Uterus (tissue), 4 donors: Measurements from ENCODE around the gene THPO. TPM values are rescaled to one million over a fixed set of nuclear protein-coding genes. Genes with fewer than 3 reads are reported as not detected.
"Not testable (repeated sequence)": the region's sequence is repeated elsewhere in the genome, so short reads cannot be mapped to it uniquely, and the experiment has no call there.

Experiments used
- DNase-seq, 2 donors: peaks; one replicate each; pipeline ENCODE4 v3.0.0-alpha.2; 2019 to 2020
- H3K27ac ChIP-seq, 2 donors: fragments of 200-600 bp; sonication (generic); 1 replicate in 1 of 2; 2 replicates in 1 of 2; pipeline ENCODE4 v1.5.1; 2016 to 2018
- H3K27me3 ChIP-seq, 2 donors: fragments of 200-600 bp; sonication (generic); one replicate each; pipeline ENCODE4 v1.5.1; 2018 to 2019; ENCODE audit warnings: control low read depth in 1 of 2
- H3K36me3 ChIP-seq, 2 donors: fragments of 200-600 bp; sonication (generic); one replicate each; pipeline ENCODE4 v1.5.1; 2019; ENCODE audit warnings: control low read depth in 1 of 2
- H3K4me1 ChIP-seq, 2 donors: fragments of 200-600 bp; sonication (generic); one replicate each; pipeline ENCODE4 v1.5.1; 2018 to 2019; ENCODE audit warnings: control low read depth in 1 of 2
- H3K4me3 ChIP-seq, 2 donors: fragments of 200-600 bp; sonication (generic); 1 replicate in 1 of 2; 2 replicates in 1 of 2; pipeline ENCODE4 v1.5.1; 2018 to 2019; ENCODE audit warnings: mild to moderate bottlenecking in 1 of 2
- H3K9me3 ChIP-seq, 2 donors: fragments of 200-600 bp; sonication (generic); one replicate each; pipeline ENCODE4 v1.5.1; 2019; ENCODE audit warnings: control low read depth in 1 of 2
- CTCF ChIP-seq, 4 experiments: fragments of 200-600 bp in 2 of 4; fragments of 450-650 bp in 2 of 4; sonication (generic) in 2 of 4; IDR thresholded peaks; one replicate each; pipeline ENCODE4 v1.5.1; 2016 to 2019; ENCODE audit warnings: antibody characterized with exemption in 4 of 4, mild to moderate bottlenecking in 2 of 4, moderate library complexity in 1 of 4
- POLR2A ChIP-seq, 2 donors: fragments of 450-650 bp; IDR thresholded peaks; one replicate each; pipeline ENCODE4 v1.6.1; 2016; ENCODE audit warnings: antibody characterized with exemption in 2 of 2, mild to moderate bottlenecking in 1 of 2, moderate library complexity in 1 of 2
- intact Hi-C: fragments of 100-400 bp; cut with DNase I; formaldehyde crosslinking; loops from one replicate; pipeline ENCODE4 v1.15.1; 2023; ENCODE audit warnings: low total_unique reads
- total RNA-seq, 4 donors: library from RNA; depleted of rRNA in 3 of 4; stranded (reverse); fragments of >200 nt in 3 of 4; gene quantifications; one replicate each; pipeline versions ENCODE4 v1.1.0 to v1.2.4, GENCODE V29; 2014 to 2023
- donor health status: DM: yes; HTN: yes; CAD: no.

Gene THPO
- total RNA-seq, 4 donors from 2014 or later, result 0.29 to 4.7 (median 0.46) TPM

GRCh38 chr3:184344579-184345316 lies 33.3 kb downstream of the THPO start:
- Histone ChIP-seq H3K4me1 (no peaks in the 10 kb centered on the region), H3K4me3 (no peak overlapping the region), H3K9me3 (no peaks in the 10 kb centered on the region), H3K36me3 (no peaks in the 10 kb centered on the region), H3K27ac (no peak overlapping the region), H3K27me3 (no peaks in the 10 kb centered on the region)
- no peak for DNase-seq
- intact Hi-C loops, result no loop called here
- no peak for TF ChIP-seq POLR2A (IDR thresholded peaks at IDR 0.05)
- no peak for TF ChIP-seq CTCF (IDR thresholded peaks at IDR 0.05)

DNA sequence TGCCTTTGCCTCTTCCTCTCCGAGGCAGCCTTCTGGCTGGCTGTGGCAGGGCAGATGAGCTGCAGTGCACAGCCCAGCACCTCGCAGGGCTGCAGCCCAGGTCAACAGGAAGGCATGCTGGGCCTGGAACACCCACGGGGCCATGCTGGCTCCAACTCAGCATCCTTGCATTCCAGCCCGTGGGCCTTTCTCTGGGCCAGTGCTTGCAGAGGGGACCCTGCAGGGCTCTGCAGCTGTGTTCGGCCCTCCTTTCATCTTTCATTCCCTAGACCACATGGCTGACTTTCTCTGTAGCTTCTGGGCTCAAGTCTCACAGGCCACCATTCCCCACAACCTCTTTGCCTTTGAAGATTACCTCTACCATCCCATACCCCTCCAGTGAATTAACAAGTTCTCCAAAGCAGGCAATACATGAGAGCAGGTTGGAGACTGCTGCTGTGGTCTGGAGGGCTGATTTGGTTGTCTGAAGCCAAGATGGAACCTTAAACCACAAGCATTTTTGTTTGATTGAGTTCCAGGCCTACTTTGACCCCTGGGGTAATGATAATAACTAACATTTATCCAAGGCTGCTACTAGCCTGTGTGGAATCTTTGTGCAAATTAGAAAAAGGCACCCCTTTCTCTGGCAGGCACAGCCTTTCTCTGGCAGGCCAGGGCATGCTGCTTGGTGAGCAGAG lies 34.7 kb downstream of the THPO start:
- Histone ChIP-seq H3K4me3 (no peak overlapping the region), H3K9me3 (no peaks in the 10 kb centered on the region), H3K36me3 (no peaks in the 10 kb centered on the region), H3K4me1 (peaks cover 0 to 6% of the 10 kb centered on the region in 2 donors), H3K27ac (no peak overlapping the region), H3K27me3 (no peaks in the 10 kb centered on the region)
- TF ChIP-seq POLR2A (IDR thresholded peaks at IDR 0.05) (no peak), CTCF (IDR thresholded peaks at IDR 0.05) (no peak)
- intact Hi-C loops, result no loop called here
- no peak for DNase-seq

GRCh38 chr3:184341925-184342324 lies 36.1 kb downstream of the THPO start:
- H3K4me1 ChIP-seq, result peaks cover 6 to 10% of the 10 kb centered on the region in 2 donors
- no peaks in the 10 kb centered on the region for H3K9me3 ChIP-seq
- no peak overlapping the region for H3K27ac ChIP-seq
- no peak for TF ChIP-seq POLR2A (IDR thresholded peaks at IDR 0.05)
- no peak for TF ChIP-seq CTCF (IDR thresholded peaks at IDR 0.05)
- no peak for DNase-seq
- H3K36me3 ChIP-seq, result no peaks in the 10 kb centered on the region
- H3K27me3 ChIP-seq, result no peaks in the 10 kb centered on the region
- no peak overlapping the region for H3K4me3 ChIP-seq
- intact Hi-C loops, result no loop called here

- H3K36me3 ChIP-seq, DNase-seq, H3K27me3 ChIP-seq, intact Hi-C loops, H3K4me3 ChIP-seq, H3K9me3 ChIP-seq: not testable (repeated sequence)
- H3K4me1 ChIP-seq, result peaks cover 6 to 10% of the 10 kb centered on the region in 2 donors
- H3K27ac ChIP-seq, result peak overlapping the region; percentile 96 to 100
These were observed 38.4 kb downstream of the THPO start for GRCh38 chr3:184339451-184340135.

DNA sequence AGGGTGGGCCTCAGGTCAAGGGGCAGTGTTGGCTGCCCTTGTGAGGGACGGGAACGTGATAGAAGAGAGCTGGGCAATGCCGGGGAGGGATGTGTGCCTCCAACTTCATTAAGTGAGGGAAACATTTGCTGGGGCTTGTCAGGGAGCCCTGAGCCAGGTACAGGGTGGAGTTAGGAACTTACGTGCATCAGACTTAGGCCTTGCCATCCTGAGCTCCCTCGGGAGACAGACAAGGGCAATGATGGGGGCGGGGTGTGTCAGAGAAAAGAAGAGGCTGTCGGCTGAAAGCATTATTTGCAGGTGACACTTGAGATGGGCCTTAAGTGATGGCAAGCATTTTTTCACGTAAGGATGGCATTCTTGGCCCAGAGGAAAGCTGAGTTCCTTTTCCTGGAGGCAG lies 39.0 kb downstream of the THPO start:
- intact Hi-C loops, result no loop called here
- Histone ChIP-seq H3K4me1 (peaks cover 6 to 10% of the 10 kb centered on the region in 2 donors), H3K9me3 (no peaks in the 10 kb centered on the region), H3K27ac (peak overlapping the region; percentile 96 to 100), H3K36me3 (no peaks in the 10 kb centered on the region), H3K4me3 (peak overlapping the region; percentile 8 to 25), H3K27me3 (no peaks in the 10 kb centered on the region)
- peak in 1 of 2 donors; percentile 34 for DNase-seq
- TF ChIP-seq POLR2A (IDR thresholded peaks at IDR 0.05), result no peak
- no peak for TF ChIP-seq CTCF (IDR thresholded peaks at IDR 0.05)
